Ishikawa (cell line): Measurements from ENCODE around the gene GSTA1.
"Not testable (repeated sequence)": the region's sequence is repeated elsewhere in the genome, so short reads cannot be mapped to it uniquely, and the experiment has no call there.

Experiments used
- CEBPB ChIP-seq: IDR thresholded peaks from 2 replicates; pipeline ENCODE4 v1.6.1; 2012
- EP300 ChIP-seq: IDR thresholded peaks from 2 replicates; pipeline ENCODE4 v1.6.1; 2012; ENCODE audit warnings: borderline replicate concordance
- RAD21 ChIP-seq: IDR thresholded peaks from 2 replicates; pipeline ENCODE4 v1.6.1; 2012; ENCODE audit warnings: low read depth
- TAF1 ChIP-seq: IDR thresholded peaks from 2 replicates; pipeline ENCODE4 v1.6.1; 2012; ENCODE audit warnings: low read depth, mild to moderate bottlenecking
- TCF12 ChIP-seq: IDR thresholded peaks from 2 replicates; pipeline ENCODE4 v1.6.1; 2012; ENCODE audit warnings: low read depth
- YY1 ChIP-seq: IDR thresholded peaks from 2 replicates; pipeline ENCODE4 v1.6.1; 2012; ENCODE audit warnings: low read depth
- TF ChIP-seq, protein P1 (sequence below): IDR thresholded peaks from 2 replicates; pipeline ENCODE4 v1.6.1; 2012; ENCODE audit warnings: low read depth, mild to moderate bottlenecking
- TF ChIP-seq, protein P2 (sequence below): IDR thresholded peaks from 2 replicates; pipeline ENCODE4 v1.6.1; 2012

DNA sequence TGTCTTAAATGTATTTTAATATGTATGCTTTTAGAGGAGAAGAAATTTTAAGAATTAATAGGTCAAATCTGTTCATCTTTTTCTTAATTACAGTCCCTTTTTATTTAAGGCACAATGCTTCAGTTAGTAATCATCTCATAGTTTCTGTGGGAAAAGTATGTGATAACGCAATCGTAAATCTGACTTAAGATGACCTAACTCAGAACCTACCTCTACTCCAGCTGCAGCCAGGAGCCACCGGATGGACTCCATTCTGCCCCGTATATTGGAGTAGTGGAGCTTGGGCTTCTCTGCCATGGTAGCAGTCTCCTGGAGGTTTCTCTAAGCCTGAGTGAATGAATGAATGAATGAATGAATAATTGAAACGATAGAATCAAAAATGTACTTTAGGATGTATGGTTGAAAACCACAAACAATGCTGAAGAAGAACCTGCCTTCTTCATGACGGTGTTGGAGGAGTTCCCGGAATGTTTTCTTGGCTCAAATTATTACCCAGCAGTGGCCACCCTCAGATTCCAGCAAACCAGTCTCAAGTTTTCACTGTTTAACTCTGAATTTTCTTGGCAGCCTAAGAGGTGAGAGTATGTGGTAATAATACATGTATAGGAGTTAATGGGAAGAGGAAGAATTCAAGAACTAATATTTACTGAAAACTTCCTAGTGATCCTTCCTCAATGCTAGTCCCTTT, 45.8 kb downstream of the GSTA1 start:
- TF ChIP-seq, protein P1, sequence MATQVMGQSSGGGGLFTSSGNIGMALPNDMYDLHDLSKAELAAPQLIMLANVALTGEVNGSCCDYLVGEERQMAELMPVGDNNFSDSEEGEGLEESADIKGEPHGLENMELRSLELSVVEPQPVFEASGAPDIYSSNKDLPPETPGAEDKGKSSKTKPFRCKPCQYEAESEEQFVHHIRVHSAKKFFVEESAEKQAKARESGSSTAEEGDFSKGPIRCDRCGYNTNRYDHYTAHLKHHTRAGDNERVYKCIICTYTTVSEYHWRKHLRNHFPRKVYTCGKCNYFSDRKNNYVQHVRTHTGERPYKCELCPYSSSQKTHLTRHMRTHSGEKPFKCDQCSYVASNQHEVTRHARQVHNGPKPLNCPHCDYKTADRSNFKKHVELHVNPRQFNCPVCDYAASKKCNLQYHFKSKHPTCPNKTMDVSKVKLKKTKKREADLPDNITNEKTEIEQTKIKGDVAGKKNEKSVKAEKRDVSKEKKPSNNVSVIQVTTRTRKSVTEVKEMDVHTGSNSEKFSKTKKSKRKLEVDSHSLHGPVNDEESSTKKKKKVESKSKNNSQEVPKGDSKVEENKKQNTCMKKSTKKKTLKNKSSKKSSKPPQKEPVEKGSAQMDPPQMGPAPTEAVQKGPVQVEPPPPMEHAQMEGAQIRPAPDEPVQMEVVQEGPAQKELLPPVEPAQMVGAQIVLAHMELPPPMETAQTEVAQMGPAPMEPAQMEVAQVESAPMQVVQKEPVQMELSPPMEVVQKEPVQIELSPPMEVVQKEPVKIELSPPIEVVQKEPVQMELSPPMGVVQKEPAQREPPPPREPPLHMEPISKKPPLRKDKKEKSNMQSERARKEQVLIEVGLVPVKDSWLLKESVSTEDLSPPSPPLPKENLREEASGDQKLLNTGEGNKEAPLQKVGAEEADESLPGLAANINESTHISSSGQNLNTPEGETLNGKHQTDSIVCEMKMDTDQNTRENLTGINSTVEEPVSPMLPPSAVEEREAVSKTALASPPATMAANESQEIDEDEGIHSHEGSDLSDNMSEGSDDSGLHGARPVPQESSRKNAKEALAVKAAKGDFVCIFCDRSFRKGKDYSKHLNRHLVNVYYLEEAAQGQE = not testable (repeated sequence)
- TF ChIP-seq, protein P2, sequence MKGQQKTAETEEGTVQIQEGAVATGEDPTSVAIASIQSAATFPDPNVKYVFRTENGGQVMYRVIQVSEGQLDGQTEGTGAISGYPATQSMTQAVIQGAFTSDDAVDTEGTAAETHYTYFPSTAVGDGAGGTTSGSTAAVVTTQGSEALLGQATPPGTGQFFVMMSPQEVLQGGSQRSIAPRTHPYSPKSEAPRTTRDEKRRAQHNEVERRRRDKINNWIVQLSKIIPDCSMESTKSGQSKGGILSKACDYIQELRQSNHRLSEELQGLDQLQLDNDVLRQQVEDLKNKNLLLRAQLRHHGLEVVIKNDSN = not testable (repeated sequence)
- not testable (repeated sequence) for TF ChIP-seq CEBPB, EP300, YY1, RAD21, TAF1
- 0 out of 2 replicates have a peak, but pooled peaks have one; percentile 25 for TF ChIP-seq TCF12
